Thyroid gland (tissue), 4 donors: ENCODE results near the gene CAPZB. TPM values are rescaled to one million over a fixed set of nuclear protein-coding genes. Genes with fewer than 3 reads are reported as not detected.
A peak's percentile ranks its signal among the peaks of the same experiment; 100 is the strongest.

Experiments used
- DNase-seq, 2 donors: peaks; one replicate each; pipeline ENCODE4 v3.0.0-alpha.2; 2019
- H3K27ac ChIP-seq, 3 donors: fragments of 200-600 bp; sonication (generic); 1 replicate in 2 of 3; 2 replicates in 1 of 3; pipeline ENCODE4 v1.5.1; 2016 to 2019; ENCODE audit warnings: mild to moderate bottlenecking in 1 of 3, moderate library complexity in 1 of 3
- H3K27me3 ChIP-seq: fragments of 200-600 bp; sonication (generic); one replicate; pipeline ENCODE4 v1.5.1; 2019
- H3K36me3 ChIP-seq, 2 donors: fragments of 200-600 bp; sonication (generic); one replicate each; pipeline ENCODE4 v1.5.1; 2016 to 2019
- H3K4me1 ChIP-seq, 2 donors: fragments of 200-600 bp; sonication (generic); one replicate each; pipeline ENCODE4 v1.5.1; 2017 to 2019
- H3K4me3 ChIP-seq, 3 donors: fragments of 200-600 bp; sonication (generic); replicated peaks in 1 of 3; 1 replicate in 2 of 3; 2 replicates in 1 of 3; pipeline ENCODE4 v1.5.1; 2016; ENCODE audit warnings: mild to moderate bottlenecking in 1 of 3
- H3K9me3 ChIP-seq: fragments of 200-600 bp; sonication (generic); one replicate; pipeline ENCODE4 v1.5.1; 2017
- CTCF ChIP-seq, 6 experiments: fragments of 200-600 bp in 3 of 6; fragments of 450-650 bp in 3 of 6; sonication (generic) in 3 of 6; IDR thresholded peaks; one replicate each; pipeline ENCODE4 v1.5.1; 2016 to 2019; ENCODE audit warnings: antibody characterized with exemption in 6 of 6, mild to moderate bottlenecking in 2 of 6, inconsistent platforms in 1 of 6, moderate library complexity in 1 of 6
- POLR2A ChIP-seq, 2 donors: fragments of 450-650 bp; IDR thresholded peaks; one replicate each; pipeline ENCODE4 v1.6.1; 2017; ENCODE audit warnings: antibody characterized with exemption in 2 of 2, mild to moderate bottlenecking in 2 of 2, moderate library complexity in 1 of 2
- WGBS, 2 donors: methylation state at CpG; one replicate each; pipeline ENCODE4 v1.1.5; 2017; 5-methylcytosine and 5-hydroxymethylcytosine counted together
- intact Hi-C: fragments of 100-400 bp; cut with DNase I; formaldehyde crosslinking; loops from one replicate; pipeline ENCODE4 v1.15.1; 2023
- total RNA-seq, 4 donors: library from RNA; depleted of rRNA; stranded (reverse); fragments of >200 nt; gene quantifications; one replicate each; pipeline ENCODE4 v1.2.3, GENCODE V29; 2016

Gene CAPZB
- total RNA-seq, 4 donors from 2014 or later = 75.4 to 116 (median 93.1) TPM

DNA sequence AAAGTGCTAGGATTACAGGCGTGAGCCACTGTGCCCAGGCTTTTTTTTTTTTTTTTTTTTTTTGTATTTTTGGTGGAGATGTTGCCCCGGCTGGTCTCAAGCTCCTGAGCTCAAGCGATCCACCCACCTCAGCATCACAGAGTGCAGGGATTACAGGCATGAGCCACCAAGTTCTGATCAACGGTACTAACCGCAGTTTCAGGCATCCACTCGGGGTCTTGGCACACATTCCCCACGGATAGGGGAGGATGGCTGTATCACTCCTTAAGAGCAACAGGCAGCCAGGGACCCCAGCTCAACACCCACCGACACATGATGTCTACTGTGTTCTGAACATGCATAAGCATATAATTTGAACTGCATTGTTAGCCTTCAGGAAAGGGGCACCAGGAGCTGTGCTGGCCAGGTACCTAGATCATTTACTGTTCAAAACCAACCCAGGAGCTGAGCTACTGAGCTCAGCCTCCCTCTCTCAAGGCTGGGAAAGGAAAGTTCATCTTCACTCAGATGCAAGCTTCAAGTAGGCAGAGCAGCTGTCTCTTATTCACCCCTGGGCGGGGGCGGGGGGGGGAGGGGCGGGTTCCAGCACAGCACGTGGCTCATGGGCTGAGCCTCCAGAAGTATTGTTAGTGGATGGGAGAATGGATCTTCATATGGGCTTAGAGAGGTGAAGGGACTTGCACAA is 24.7 kb downstream of the CAPZB start:
- 89 to 92% methylated on average over 11 to 12 of the region's 12 CpGs for WGBS, 2 donors

DNA sequence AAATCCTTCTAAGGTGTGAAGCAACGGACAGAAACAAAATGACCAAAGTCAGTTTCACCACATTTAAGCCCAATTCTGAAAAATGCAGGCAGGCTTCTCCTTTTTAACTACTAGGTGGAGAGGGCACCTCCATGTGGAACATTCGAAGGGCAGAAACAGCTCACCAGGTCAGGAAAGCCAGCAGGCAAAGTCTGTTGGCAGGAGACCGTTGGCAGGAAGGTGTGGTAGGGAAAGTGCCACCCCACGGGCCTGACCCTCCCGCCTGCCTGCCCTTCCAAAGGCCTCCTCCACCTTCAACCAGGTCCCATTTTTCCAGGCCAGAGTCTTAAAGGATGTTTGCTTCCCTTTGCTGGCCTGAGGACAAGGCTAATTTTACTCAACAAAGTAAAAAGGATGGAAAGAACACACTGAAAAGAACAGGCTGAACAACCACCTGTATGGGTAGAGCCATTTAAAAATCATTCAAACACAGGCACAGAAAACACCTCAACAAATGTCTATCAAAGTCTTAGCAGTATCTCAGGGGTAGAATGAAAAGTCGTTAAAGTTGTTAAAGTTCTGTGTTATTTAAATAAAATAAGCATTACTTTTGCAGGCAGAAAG is 26.4 kb downstream of the CAPZB start:
- TF ChIP-seq POLR2A (IDR thresholded peaks at IDR 0.05) (no peak), CTCF (IDR thresholded peaks at IDR 0.05) (no peak)
- peak; percentile 62 to 71 for DNase-seq
- H3K4me1 ChIP-seq = peaks cover 57 to 79% of the 10 kb centered on the region in 2 donors
- no peaks in the 10 kb centered on the region for H3K27me3 ChIP-seq
- WGBS, 2 donors = 31 to 34% methylated on average over 6 of the region's 6 CpGs
- no peaks in the 10 kb centered on the region for H3K9me3 ChIP-seq
- H3K36me3 ChIP-seq = no peaks in the 10 kb centered on the region
- H3K4me3 ChIP-seq = no peak overlapping the region
- intact Hi-C loops = no loop called here
- peak overlapping the region; percentile 27 to 39 (median 31) for H3K27ac ChIP-seq

More for the DNA sequence above, 24.7 kb downstream of the CAPZB start:
- no peaks in the 10 kb centered on the region for H3K27me3 ChIP-seq
- no peaks in the 10 kb centered on the region for H3K36me3 ChIP-seq
- H3K9me3 ChIP-seq = no peaks in the 10 kb centered on the region
- H3K4me3 ChIP-seq = no peak overlapping the region
- H3K27ac ChIP-seq = no peak overlapping the region
- TF ChIP-seq CTCF (IDR thresholded peaks at IDR 0.05) (no peak), POLR2A (IDR thresholded peaks at IDR 0.05) (no peak)
- intact Hi-C loops = no loop called here
- peaks cover 43 to 62% of the 10 kb centered on the region in 2 donors for H3K4me1 ChIP-seq
- no peak for DNase-seq

- intact Hi-C loops = no loop called here
- Histone ChIP-seq H3K27ac (peak overlapping the region in 2 of 3 donors; percentile 31 to 39), H3K4me1 (peaks cover 56 to 81% of the 10 kb centered on the region in 2 donors)
Measured at GRCh38 chr1:19457607-19458006, 27.7 kb downstream of the CAPZB start.

DNA sequence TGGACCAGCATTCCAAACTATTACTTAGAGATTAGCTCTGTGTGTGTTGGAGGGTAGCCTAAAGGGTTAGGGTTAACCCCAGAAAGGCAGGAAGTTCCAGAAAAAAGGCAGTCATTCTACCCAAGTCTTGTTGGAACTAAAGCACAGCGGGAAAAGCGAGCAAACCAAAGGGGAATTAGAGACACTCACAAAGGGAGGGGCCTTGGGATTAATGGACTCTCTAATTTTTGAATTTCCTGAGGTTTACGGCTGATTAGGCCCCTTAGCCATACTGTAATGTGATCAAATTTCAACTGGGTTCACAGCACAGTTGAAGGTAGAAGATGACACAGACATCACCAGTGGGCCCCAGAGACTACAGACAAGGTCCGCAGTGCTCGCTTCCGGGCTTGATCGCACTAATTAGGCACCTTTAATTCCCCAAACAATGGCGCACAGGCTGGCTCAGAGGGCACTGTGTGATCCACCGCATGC is 28.3 kb downstream of the CAPZB start:
- WGBS, 2 donors = 74 to 83% methylated on average over 7 to 9 of the region's 9 CpGs
- H3K4me1 ChIP-seq = peaks cover 55 to 82% of the 10 kb centered on the region in 2 donors

More at GRCh38 chr1:19457607-19458006, 27.7 kb downstream of the CAPZB start:
- Histone ChIP-seq H3K36me3 (no peaks in the 10 kb centered on the region), H3K4me3 (no peak overlapping the region), H3K9me3 (no peaks in the 10 kb centered on the region), H3K27me3 (no peaks in the 10 kb centered on the region)
- no peak for DNase-seq
- no peak for TF ChIP-seq CTCF (IDR thresholded peaks at IDR 0.05)
- WGBS, 2 donors = 40 to 46% methylated on average over 8 of the region's 8 CpGs

More for the DNA sequence above, 28.3 kb downstream of the CAPZB start:
- Histone ChIP-seq H3K36me3 (no peaks in the 10 kb centered on the region), H3K27ac (peak overlapping the region in 2 of 3 donors; percentile 31 to 39), H3K9me3 (no peaks in the 10 kb centered on the region), H3K4me3 (no peak overlapping the region), H3K27me3 (no peaks in the 10 kb centered on the region)
- intact Hi-C loops = no loop called here
- TF ChIP-seq CTCF (IDR thresholded peaks at IDR 0.05) (no peak), POLR2A (IDR thresholded peaks at IDR 0.05) (no peak)
- no peak for DNase-seq
